Neural progenitor cell (in vitro differentiated cells): ENCODE data around the gene DNAJC15. TPM values are rescaled to one million over a fixed set of nuclear protein-coding genes. Genes with fewer than 3 reads are reported as not detected.
"Not testable (repeated sequence)": the region's sequence is repeated elsewhere in the genome, so short reads cannot be mapped to it uniquely, and the experiment has no call there.

Experiments used
- DNase-seq: peaks from one replicate; pipeline ENCODE4 v3.0.0-alpha.2; 2016; ENCODE audit warnings: low spot score
- H2AFZ ChIP-seq: fragments of 200-600 bp; sonication (generic); replicated peaks from 2 replicates; pipeline ENCODE4 v1.6.1; 2016; ENCODE audit warnings: antibody characterized with exemption
- H3F3A ChIP-seq: fragments of 200-600 bp; sonication (generic); 2 replicates; pipeline ENCODE4 v1.6.1; 2016; ENCODE audit warnings: antibody characterized with exemption, low read depth
- H3K27ac ChIP-seq: fragments of 200-600 bp; sonication (generic); 2 replicates; pipeline ENCODE4 v1.5.1; 2016; ENCODE audit warnings: mild to moderate bottlenecking
- H3K27me3 ChIP-seq: fragments of 200-600 bp; sonication (generic); 2 replicates; pipeline ENCODE4 v1.6.1; 2016; ENCODE audit warnings: mild to moderate bottlenecking, moderate library complexity
- H3K36me3 ChIP-seq: fragments of 200-600 bp; sonication (generic); 2 replicates; pipeline ENCODE4 v1.5.1; 2016
- H3K4me1 ChIP-seq: fragments of 200-600 bp; sonication (generic); 2 replicates; pipeline ENCODE4 v1.6.1; 2016; ENCODE audit warnings: mixed run types
- H3K4me2 ChIP-seq: fragments of 200-600 bp; sonication (generic); 2 replicates; pipeline ENCODE4 v1.6.1; 2016
- H3K4me3 ChIP-seq: fragments of 200-600 bp; sonication (generic); 2 replicates; pipeline ENCODE4 v1.5.1; 2016
- H3K79me2 ChIP-seq: fragments of 200-600 bp; sonication (generic); 2 replicates; pipeline ENCODE4 v1.6.1; 2016; ENCODE audit warnings: low read depth
- H3K9ac ChIP-seq: fragments of 200-600 bp; sonication (generic); 2 replicates; pipeline ENCODE4 v1.6.1; 2016
- H3K9me3 ChIP-seq: fragments of 200-600 bp; sonication (generic); 2 replicates; pipeline ENCODE4 v1.5.1; 2016; ENCODE audit warnings: low read depth
- H4K20me1 ChIP-seq: fragments of 200-600 bp; sonication (generic); 2 replicates; pipeline ENCODE4 v1.6.1; 2016; ENCODE audit warnings: low read depth
- H3K27ac Mint-ChIP-seq: 3 replicates; pipeline ENCODE4 v1.8.0; 2021; ENCODE audit warnings: mixed read lengths
- H3K27me3 Mint-ChIP-seq: 2 replicates; pipeline ENCODE4 v1.8.0; 2022; ENCODE audit warnings: low read depth, mild to moderate bottlenecking, inconsistent platforms, moderate library complexity, mixed read lengths; ENCODE audit not compliant: insufficient read depth
- H3K36me3 Mint-ChIP-seq: 3 replicates; pipeline ENCODE4 v1.8.0; 2021; ENCODE audit warnings: mixed read lengths
- H3K4me1 Mint-ChIP-seq: 3 replicates; pipeline ENCODE4 v1.8.0; 2021; ENCODE audit warnings: mixed read lengths
- H3K4me3 Mint-ChIP-seq: 3 replicates; pipeline ENCODE4 v1.8.0; 2021; ENCODE audit warnings: mild to moderate bottlenecking, moderate library complexity, mixed read lengths
- H3K9me3 Mint-ChIP-seq: 3 replicates; pipeline ENCODE4 v1.8.0; 2020; ENCODE audit warnings: mixed read lengths
- EZH2 ChIP-seq: fragments of 200-600 bp; sonication (generic); IDR thresholded peaks from 2 replicates; pipeline ENCODE4 v1.6.1; 2017; ENCODE audit warnings: antibody characterized with exemption, mild to moderate bottlenecking, moderate library complexity
- EZH2phosphoT487 ChIP-seq: fragments of 200-600 bp; sonication (generic); IDR thresholded peaks from 2 replicates; pipeline ENCODE4 v1.6.1; 2017; ENCODE audit warnings: antibody characterized with exemption
- total RNA-seq: library from RNA; depleted of rRNA; stranded (reverse); fragments of >200 nt; gene quantifications from 2 replicates; pipeline ENCODE4 v1.2.3, GENCODE V29; 2015; ENCODE audit warnings: low replicate concordance
- TF ChIP-seq, protein P1 (sequence below): fragments of 200-600 bp; sonication (generic); IDR thresholded peaks from 2 replicates; pipeline ENCODE4 v1.5.1; 2017; ENCODE audit warnings: antibody characterized with exemption, mild to moderate bottlenecking

DNAJC15 gene
- total RNA-seq, 1 donor from 2014 or later, result 3.2 TPM

DNA sequence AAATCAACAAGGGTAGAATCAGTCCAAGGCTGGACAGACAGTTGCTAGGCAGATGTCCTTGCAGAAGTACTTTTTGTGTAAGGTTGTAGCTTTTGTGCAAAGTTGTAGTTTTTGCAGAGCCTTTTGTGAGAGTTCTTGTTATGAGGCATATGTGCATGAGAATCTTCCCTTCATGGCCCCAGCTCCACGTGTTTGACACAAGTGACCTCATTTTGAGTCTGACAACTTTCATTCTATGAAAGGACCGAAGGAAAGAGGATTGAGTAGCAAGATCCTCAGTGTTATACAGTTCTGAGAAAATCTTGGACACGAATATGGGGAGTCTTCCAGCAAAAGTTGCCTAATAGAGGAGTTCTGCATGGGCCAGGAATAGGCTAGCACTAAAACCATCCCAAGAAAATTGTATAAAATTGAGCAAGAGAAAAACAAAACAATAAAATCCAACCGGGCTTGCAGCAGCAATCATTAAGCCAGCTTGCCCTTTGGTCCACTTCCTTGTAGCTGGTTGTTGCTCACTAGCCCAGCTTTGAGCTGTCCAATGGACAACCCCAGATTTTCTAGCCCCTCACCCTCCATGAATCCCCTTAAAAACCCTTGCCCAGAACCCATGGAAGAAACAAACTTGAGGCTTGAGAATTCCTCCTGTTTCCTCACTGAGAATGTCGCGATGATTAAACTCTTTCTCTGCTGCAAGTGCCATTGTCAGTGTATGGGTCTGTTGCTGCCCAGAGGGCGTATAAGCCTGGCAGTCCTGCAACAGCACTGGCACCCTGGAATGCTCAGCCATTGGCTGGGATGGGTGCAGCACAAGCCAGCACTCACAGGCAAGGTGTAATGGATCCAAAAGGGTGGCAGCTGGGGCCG, 37.8 kb upstream of the DNAJC15 start:
- no peaks in the 10 kb centered on the region for H3K36me3 ChIP-seq
- Mint-ChIP-seq H3K27ac (no peak overlapping the region), H3K4me3 (no peak overlapping the region), H3K36me3 (no peaks in the 10 kb centered on the region), H3K4me1 (peaks cover 2% of the 10 kb centered on the region), H3K27me3 (no peaks in the 10 kb centered on the region), H3K9me3 (no peaks in the 10 kb centered on the region)
- no peak overlapping the region for H3K4me3 ChIP-seq
- no peaks in the 10 kb centered on the region for H3K9me3 ChIP-seq
- peaks cover 4% of the 10 kb centered on the region for H3K4me1 ChIP-seq
- H3K79me2 ChIP-seq, result no peaks in the 10 kb centered on the region
- no peak overlapping the region for H3K9ac ChIP-seq
- H2AFZ ChIP-seq, result peak overlapping the region; percentile 58
- no peak overlapping the region for H3K27ac ChIP-seq
- H3K27me3 ChIP-seq, result peaks cover 1% of the 10 kb centered on the region
- no peak overlapping the region for H3K4me2 ChIP-seq
- no peak for DNase-seq
- H3F3A ChIP-seq, result no peaks in the 10 kb centered on the region
- TF ChIP-seq, protein P1, sequence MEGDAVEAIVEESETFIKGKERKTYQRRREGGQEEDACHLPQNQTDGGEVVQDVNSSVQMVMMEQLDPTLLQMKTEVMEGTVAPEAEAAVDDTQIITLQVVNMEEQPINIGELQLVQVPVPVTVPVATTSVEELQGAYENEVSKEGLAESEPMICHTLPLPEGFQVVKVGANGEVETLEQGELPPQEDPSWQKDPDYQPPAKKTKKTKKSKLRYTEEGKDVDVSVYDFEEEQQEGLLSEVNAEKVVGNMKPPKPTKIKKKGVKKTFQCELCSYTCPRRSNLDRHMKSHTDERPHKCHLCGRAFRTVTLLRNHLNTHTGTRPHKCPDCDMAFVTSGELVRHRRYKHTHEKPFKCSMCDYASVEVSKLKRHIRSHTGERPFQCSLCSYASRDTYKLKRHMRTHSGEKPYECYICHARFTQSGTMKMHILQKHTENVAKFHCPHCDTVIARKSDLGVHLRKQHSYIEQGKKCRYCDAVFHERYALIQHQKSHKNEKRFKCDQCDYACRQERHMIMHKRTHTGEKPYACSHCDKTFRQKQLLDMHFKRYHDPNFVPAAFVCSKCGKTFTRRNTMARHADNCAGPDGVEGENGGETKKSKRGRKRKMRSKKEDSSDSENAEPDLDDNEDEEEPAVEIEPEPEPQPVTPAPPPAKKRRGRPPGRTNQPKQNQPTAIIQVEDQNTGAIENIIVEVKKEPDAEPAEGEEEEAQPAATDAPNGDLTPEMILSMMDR, result no peak
- TF ChIP-seq EZH2 (no peak), EZH2phosphoT487 (no peak)
- H4K20me1 ChIP-seq, result no peaks in the 10 kb centered on the region

DNA sequence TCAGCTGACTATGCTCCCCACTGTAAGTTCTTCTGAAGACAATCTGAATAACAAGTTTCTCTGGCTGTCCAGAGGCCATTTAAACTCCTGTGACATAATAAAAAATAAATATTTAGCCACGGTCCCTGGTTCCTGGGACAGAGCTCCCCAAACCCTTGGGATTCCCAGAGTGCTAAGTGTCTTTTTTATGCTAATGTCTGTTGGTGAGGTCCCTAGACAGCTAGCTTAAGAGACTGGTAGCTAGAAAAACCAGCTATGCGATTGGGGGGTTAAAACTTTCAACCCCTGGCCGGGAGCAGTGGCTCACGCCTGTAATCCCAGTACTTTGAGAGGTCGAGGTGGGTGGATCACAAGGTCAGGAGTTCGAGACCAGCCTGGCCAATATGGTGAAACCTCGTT, 37.2 kb upstream of the DNAJC15 start:
- peak overlapping the region; percentile 58 for H2AFZ ChIP-seq
- peaks cover 7% of the 10 kb centered on the region for H3K4me1 Mint-ChIP-seq
- DNase-seq, result no peak

DNA sequence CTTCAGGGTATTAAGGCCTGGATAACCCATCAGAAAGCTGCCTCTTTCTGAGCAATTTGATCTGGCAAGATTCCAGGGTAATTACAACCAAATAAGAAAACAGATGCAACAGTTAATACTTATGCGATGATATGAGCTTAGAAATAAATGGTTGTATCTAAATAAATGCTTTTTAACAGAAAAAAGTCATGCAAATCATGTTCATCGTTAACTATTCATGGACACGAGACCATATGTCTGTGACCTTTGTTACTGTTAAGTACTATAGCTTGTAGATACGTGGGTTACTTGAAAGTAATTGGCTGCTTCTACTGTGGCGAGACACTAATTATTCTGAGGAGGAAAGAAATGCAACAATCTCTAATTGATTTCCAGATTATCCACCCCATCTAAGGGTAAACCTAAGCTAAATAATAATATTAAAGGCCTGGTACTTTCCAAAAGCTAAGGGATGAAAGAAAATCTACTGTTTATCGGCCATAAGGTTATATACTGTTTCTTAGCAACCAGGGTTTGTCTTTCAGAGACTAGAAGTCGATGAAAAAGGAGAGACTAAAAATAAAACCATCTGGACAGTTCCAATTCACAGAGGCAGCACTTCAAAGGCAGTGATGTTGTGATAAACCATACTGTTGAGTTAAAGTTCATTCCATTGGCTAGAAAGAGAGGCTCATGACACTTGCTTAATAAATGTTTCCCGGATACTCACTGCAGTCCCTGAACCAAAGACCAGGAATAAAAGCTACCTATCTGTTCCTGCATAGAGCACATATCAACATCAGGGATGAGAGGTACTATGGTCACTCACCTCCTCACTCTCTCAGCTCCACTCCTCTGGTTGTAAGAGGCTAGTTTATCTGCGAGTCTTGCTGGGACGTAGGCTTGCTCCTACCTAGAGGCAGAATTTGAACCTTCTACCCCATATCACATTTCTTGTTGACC, 32.8 kb upstream of the DNAJC15 start:
- H3K36me3 Mint-ChIP-seq, result no peaks in the 10 kb centered on the region
- H2AFZ ChIP-seq, result no peak overlapping the region
- H3K36me3 ChIP-seq, result no peaks in the 10 kb centered on the region
- no peaks in the 10 kb centered on the region for H3F3A ChIP-seq
- no peaks in the 10 kb centered on the region for H3K79me2 ChIP-seq
- no peak overlapping the region for H3K4me3 Mint-ChIP-seq
- H3K27ac ChIP-seq, result no peak overlapping the region
- no peak for DNase-seq
- H3K9ac ChIP-seq, result no peak overlapping the region
- peaks cover 28% of the 10 kb centered on the region for H3K27me3 ChIP-seq
- H4K20me1 ChIP-seq, result no peaks in the 10 kb centered on the region
- no peak overlapping the region for H3K27ac Mint-ChIP-seq
- H3K27me3 Mint-ChIP-seq, result peaks cover 4% of the 10 kb centered on the region
- peaks cover 15% of the 10 kb centered on the region for H3K4me1 Mint-ChIP-seq
- no peaks in the 10 kb centered on the region for H3K9me3 Mint-ChIP-seq
- no peak overlapping the region for H3K4me2 ChIP-seq
- TF ChIP-seq, protein P1, result no peak
- TF ChIP-seq EZH2 (no peak), EZH2phosphoT487 (no peak)
- H3K4me1 ChIP-seq, result peaks cover 15% of the 10 kb centered on the region
- H3K4me3 ChIP-seq, result no peak overlapping the region
- no peaks in the 10 kb centered on the region for H3K9me3 ChIP-seq

More for the DNA sequence above, 37.2 kb upstream of the DNAJC15 start:
- Histone ChIP-seq H3K4me3 (no peak overlapping the region), H3K79me2 (no peaks in the 10 kb centered on the region), H3K9me3 (no peaks in the 10 kb centered on the region), H3K4me1 (peaks cover 7% of the 10 kb centered on the region), H3K27ac (no peak overlapping the region), H3K4me2 (no peak overlapping the region), H3K36me3 (no peaks in the 10 kb centered on the region), H3K27me3 (peaks cover 7% of the 10 kb centered on the region), H3F3A (no peaks in the 10 kb centered on the region), H3K9ac (no peak overlapping the region), H4K20me1 (no peaks in the 10 kb centered on the region)
- H3K27me3 Mint-ChIP-seq, result no peaks in the 10 kb centered on the region
- TF ChIP-seq, protein P1, result no peak
- TF ChIP-seq EZH2, result no peak
- no peak for TF ChIP-seq EZH2phosphoT487
- H3K27ac Mint-ChIP-seq, result no peak overlapping the region
- no peaks in the 10 kb centered on the region for H3K36me3 Mint-ChIP-seq
- H3K9me3 Mint-ChIP-seq, result no peaks in the 10 kb centered on the region
- no peak overlapping the region for H3K4me3 Mint-ChIP-seq

DNA sequence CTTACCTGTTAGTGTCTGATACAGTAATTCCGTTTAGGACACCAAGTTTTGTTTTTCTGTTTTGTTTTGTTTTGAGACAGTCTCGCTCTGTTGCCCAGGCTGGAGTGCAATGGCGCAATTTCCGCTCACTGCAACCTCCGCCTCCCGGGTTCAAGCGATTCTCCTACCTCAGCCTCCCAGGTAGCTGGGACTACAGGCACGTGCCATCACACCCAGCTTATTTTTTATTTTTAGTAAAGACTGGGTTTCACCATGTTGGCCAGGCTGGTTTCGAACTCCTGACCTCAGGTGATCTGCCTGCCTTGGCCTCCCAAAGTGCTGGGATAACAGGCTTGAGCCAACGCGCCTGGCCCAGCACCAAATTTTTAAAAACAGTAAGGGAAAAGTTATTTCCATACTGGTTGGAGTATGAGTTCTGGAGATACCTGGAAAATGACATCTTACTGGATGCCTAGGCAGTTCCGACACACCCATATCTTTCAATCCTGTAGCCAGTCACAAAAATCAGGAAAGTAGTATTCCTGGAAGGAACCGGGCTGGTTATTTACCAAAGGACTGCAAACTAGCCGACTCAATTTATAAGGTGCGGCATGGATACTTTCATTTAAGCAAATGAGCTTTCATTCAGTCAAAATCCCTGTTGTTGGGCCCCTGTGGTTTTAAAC, 32.0 kb upstream of the DNAJC15 start:
- not testable (repeated sequence) for H3K9me3 ChIP-seq, H3K27ac Mint-ChIP-seq, H3K9ac ChIP-seq, H4K20me1 ChIP-seq, H3F3A ChIP-seq, H3K9me3 Mint-ChIP-seq, DNase-seq, H3K79me2 ChIP-seq, H3K27ac ChIP-seq, H3K27me3 Mint-ChIP-seq, H3K36me3 ChIP-seq, H3K36me3 Mint-ChIP-seq
- Histone ChIP-seq H3K4me3 (peak overlapping the region; percentile 39), H3K27me3 (peaks cover 28% of the 10 kb centered on the region), H2AFZ (peak overlapping the region; percentile 80), H3K4me1 (peaks cover 15% of the 10 kb centered on the region), H3K4me2 (peak overlapping the region; percentile 74)
- H3K4me1 Mint-ChIP-seq, result peaks cover 15% of the 10 kb centered on the region
- peak overlapping the region; percentile 81 for H3K4me3 Mint-ChIP-seq
